Epithelial cell of proximal tubule (primary cell): ENCODE results near the gene INSC. TPM values are rescaled to one million over a fixed set of nuclear protein-coding genes. Genes with fewer than 3 reads are reported as not detected.

Experiments
- DNase-seq: peaks from one replicate; pipeline ENCODE4 v3.0.0-alpha.2; 2011; ENCODE audit warnings: low read depth
- H3K4me3 ChIP-seq: 2 replicates; pipeline ENCODE4 v1.5.1; 2011; ENCODE audit warnings: low read depth, mild to moderate bottlenecking, low read length
- CTCF ChIP-seq: conservative IDR thresholded peaks from 2 replicates; pipeline ENCODE4 v1.5.1; 2012; ENCODE audit warnings: low read depth, mild to moderate bottlenecking, low read length
- total RNA-seq: library from RNA; depleted of rRNA; stranded (reverse); fragments of >200 nt; gene quantifications from 2 replicates; pipeline ENCODE4 v1.2.3, GENCODE V29; 2015

INSC gene
- total RNA-seq, 1 donor from 2014 or later, result 0.81 TPM

- no peak for DNase-seq
- no peak for TF ChIP-seq CTCF
- no peak overlapping the region for H3K4me3 ChIP-seq
Observed at GRCh38 chr11:15171956-15172355, 57.2 kb downstream of the INSC start.

- TF ChIP-seq CTCF, result no peak
- H3K4me3 ChIP-seq, result no peak overlapping the region
- no peak for DNase-seq
Observed at GRCh38 chr11:15175831-15176230, 61.1 kb downstream of the INSC start.

- TF ChIP-seq CTCF, result no peak
- DNase-seq, result no peak
Observed at GRCh38 chr11:15176646-15177163, 62.0 kb downstream of the INSC start.

GRCh38 chr11:15177491-15177890, 62.8 kb downstream of the INSC start:
- DNase-seq, result no peak
- TF ChIP-seq CTCF, result no peak
- no peak overlapping the region for H3K4me3 ChIP-seq

More at GRCh38 chr11:15176646-15177163, 62.0 kb downstream of the INSC start:
- no peak overlapping the region for H3K4me3 ChIP-seq

GRCh38 chr11:15178214-15178613, 63.5 kb downstream of the INSC start:
- TF ChIP-seq CTCF, result no peak
- no peak overlapping the region for H3K4me3 ChIP-seq

GRCh38 chr11:15179167-15179566, 64.4 kb downstream of the INSC start:
- no peak for TF ChIP-seq CTCF
- no peak for DNase-seq
- no peak overlapping the region for H3K4me3 ChIP-seq

More at GRCh38 chr11:15178214-15178613, 63.5 kb downstream of the INSC start:
- DNase-seq, result no peak

- TF ChIP-seq CTCF, result no peak
- no peak overlapping the region for H3K4me3 ChIP-seq
- DNase-seq, result no peak
Observed at GRCh38 chr11:15180212-15180792, 65.6 kb downstream of the INSC start.
